HCEC 1CT (cell line): Measurements from ENCODE around the gene CERS4.
"Not testable (repeated sequence)": the region's sequence is repeated elsewhere in the genome, so short reads cannot be mapped to it uniquely, and the experiment has no call there.

Experiments used
- DNase-seq: peaks from one replicate; pipeline ENCODE4 v3.0.0-alpha.2; 2017

CERS4 gene

DNA sequence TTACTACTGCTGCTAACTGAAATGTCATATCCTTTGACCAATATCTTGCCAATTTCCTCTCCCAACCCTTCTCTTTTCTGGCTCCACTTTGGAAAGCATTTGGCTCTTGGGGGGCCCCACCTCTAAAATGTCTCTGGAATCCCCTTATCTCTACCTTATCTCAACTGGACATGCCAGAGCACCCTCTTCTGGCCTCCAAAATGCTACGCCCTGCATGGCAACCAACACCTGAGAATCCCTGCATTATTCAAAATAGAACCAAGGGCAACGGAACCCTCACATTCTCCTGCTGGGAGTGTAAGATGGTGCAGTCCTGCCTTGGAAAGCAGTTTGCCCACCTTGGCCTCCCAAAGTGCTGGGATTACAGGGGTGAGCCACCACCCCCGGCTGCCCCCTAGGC lies 35.3 kb downstream of the CERS4 start:
- no peak for DNase-seq

DNA sequence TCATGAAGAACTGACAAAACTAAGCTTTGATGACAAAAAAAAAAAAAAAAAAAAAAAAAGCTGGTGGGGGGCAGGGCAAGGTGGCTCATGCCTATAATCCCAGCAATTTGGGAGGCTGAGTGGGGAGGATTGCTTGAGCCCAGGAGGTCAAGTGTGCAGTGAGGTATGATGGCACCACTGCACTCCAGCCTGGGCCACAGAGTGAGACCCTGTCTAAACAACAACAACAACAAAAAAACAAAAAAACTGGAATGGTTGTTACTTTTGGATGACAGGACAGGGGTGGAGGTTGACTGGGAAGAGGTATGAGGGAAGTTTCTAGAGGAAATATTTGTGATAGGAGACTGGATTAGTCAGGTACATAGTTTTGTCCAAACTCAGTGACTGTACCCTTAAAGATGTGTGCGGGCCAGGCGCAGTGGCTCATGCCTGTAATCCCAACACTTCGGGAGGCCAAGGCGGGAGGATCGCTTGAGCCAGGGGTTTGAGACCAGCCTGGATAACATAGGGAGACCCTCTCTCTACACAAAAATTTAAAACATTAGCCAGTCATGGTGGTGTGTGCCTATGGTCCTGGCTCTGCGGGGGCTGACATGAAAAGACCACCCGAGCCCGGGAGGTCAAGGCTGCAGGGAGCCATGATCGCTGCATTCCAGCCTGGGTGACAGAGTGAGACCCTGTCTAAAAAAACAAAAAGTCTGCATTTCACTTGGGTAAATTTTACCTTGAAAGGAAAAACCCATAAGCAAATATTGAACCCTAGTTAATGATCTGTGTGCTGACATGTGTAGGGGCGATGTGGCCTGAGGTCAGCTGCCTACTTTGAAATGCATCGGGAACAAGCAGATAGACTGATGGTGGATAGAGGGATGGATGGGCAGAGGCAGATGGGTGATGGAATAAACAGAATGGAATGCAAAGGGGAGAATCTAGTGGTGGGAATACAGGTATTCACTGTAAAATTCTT lies 37.0 kb downstream of the CERS4 start:
- DNase-seq = no peak

DNA sequence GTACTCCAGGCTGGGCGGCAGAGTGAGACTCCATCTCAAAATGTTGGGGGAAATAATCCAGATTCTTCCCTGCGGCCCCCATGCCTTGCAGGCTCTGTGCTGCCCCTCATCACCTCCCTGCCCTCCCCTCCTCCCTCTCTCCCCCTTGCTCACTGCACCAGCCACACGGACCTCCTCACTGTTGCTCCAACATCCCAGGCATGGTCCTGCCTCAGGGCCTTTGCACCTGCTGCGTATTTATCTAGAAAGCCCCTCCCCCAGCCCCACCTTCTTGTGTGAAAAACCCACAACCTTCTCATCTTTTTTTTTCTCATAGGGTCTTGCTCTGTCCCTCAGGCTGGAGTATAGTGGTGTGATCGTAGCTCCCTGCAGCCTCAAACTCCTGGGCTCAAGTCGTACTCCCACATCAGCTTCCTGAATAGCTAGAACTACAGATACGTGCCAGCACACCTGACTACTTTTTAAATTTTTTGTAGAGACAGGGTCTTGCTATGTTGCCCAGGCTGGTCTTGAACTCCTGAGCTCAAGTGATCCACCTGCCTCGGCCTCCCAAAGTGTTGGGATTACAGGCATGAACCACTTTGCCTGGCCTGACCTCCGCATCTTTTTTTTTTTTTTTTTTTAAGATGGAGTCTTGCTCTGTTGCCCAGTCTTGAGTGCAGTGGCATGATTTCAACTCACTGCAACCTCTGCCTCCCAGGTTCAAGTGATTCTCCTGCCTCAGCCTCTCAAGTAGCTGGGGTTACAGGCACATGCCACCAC lies 38.1 kb downstream of the CERS4 start:
- not testable (repeated sequence) for DNase-seq

DNA sequence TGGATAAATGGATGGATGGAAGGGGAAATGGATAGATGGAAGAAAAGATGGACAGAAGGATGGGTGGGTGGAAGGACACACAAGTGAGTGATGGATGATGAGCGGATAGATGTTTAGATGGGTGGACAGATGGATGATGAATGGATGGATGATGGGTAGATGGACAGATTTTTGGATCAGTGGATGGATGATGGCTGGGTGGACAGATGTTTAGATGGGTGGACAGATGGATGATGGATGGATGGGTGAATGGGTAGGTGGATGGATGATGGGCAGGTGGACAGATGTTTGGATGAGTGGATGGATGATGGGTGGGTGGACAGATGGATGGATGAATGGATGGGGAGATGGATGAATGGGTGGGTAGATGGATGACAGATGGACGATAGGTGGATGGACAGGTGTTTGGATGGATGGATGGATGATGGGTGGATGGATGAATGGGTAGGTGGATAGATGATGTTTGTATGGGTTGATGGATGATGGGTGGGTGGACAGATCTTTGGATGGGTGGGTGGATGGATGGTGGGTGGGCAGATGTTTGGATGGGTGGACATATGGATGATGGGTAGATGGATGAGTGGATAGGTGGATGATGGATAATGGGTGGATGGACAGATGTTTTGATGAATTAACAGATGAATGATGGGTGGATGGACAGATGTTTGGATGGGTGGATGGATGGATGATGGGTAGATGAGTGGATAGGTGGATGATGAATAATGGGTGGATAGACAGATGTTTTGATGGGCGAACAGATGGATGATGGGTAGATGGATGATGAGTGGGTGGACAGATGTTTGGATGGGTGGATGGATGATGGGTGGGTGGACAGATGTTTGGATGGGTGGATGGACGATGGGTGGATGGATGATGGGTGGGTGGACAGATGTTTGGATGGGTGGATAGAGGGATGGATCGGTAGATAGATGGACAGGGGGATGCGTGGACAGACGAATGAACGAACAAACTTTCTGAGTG lies 39.5 kb downstream of the CERS4 start:
- DNase-seq = no peak

DNA sequence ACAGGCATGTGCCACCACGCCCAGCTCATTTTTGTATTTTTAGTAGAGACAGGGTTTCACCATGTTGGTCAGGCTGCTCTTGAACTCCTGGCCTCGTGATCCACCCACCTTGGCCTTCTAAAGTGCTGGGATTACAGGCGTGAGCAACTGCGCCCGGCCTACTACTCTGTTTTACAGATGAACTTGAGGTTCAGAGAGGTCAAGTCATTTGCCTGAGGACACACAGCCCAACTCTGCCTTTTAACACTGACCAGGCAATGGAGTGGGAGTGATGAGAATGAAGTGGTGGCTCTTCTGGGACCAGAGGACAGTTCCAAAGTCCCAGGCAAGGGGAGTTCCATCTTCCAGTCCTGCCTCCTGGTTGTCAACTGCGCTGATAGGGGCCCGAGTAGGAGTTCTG lies 41.4 kb downstream of the CERS4 start:
- no peak for DNase-seq

DNA sequence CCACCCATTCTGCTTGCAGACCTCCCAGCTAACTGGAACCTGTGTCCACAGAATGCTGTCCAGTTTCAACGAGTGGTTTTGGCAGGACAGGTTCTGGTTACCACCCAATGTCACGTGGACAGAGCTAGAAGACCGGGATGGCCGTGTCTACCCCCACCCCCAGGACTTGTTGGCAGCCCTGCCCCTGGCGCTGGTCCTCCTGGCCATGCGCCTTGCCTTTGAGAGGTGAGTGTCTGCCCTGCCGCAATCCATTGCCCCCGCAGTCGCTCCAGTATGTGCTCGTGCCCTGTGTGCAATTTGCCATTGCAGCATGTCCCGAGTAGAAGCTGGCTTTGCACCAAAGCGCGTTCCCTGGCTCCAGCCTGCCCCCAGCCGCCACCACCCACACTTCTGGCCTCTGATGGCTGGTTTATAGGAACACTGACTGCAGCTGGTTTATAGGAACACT lies 41.9 kb downstream of the CERS4 start:
- DNase-seq = no peak

DNA sequence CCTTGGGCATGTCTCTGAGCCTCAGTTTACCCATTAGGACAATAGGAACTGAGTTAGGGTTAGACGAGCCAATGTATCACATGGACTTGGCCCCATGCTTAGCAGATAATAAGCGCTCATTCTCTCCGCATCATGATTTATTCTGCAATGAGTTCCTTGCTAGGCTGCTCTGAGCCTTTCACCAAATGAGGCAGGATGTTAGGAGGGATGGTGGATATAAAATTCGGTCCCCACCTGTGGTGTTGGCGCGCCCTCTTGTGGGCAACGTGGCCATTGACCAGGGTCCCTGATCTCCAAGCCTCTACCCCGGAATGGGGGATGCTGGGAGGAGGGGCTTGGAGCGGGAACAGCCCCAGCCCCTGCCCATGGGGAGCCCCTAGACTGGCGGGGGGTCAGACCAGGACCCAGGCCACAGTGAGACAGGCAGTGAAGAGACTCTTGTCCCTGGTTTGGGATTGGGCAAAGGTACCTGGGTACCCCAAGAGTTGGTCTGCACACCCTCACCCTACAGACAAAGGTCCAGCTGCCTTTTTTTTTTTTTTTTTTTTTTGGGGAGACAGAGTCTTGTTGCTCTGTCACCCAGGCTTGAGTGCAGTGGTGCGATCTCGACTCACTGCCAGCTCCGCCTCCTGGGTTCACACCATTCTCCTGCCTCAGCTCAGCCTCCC lies 43.9 kb downstream of the CERS4 start:
- DNase-seq = peak; percentile 50

DNA sequence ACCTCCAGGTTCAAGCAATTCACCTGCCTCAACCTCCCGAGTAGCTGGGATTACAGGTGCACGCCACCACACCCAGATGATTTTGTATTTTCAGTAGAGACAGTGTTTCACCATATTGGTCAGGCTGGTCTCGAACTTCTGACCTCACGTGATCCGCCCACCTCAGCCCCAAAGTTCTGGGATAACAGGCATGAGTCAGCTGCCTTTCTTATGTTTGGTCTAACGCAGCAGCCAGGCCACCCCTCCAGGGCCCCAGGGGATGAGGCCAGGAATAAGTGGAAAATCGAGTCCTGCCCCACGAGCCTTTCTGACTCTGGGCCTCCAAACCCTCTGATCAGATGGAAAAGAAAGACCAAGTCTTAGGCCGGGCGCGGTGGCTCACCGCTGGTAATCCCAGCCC lies 44.5 kb downstream of the CERS4 start:
- no peak for DNase-seq

DNA sequence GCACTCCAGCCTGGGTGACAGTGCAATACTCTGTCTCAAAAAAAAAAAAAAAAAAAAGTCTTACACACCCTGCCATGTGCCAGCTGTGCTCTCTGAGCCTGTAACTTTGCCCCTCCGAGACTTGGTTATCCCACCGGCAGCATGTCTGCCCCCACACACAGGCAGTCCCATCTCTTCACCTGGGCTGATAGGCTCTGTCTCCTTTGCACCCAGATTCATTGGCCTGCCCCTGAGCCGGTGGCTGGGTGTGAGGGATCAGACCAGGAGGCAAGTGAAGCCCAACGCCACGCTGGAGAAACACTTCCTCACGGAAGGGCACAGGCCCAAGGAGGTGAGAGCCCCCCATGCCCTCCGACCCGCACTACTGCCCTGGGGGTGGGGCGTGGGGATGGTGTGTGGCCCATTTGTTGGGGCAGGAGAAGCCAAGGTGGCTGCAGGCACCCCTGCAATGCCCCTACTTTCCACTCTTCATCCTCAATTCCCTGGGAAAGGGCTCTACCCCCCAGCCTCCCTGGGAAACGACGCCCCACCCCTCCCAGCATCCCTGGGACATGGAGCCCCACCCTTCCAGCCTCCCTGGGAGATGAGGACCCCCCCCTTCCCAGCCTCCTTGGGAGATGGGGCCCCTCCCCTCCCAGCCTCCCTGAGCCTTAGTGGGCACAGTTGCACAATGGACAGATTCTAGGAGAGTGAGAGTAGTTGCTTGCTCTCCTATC lies 45.3 kb downstream of the CERS4 start:
- no peak for DNase-seq

DNA sequence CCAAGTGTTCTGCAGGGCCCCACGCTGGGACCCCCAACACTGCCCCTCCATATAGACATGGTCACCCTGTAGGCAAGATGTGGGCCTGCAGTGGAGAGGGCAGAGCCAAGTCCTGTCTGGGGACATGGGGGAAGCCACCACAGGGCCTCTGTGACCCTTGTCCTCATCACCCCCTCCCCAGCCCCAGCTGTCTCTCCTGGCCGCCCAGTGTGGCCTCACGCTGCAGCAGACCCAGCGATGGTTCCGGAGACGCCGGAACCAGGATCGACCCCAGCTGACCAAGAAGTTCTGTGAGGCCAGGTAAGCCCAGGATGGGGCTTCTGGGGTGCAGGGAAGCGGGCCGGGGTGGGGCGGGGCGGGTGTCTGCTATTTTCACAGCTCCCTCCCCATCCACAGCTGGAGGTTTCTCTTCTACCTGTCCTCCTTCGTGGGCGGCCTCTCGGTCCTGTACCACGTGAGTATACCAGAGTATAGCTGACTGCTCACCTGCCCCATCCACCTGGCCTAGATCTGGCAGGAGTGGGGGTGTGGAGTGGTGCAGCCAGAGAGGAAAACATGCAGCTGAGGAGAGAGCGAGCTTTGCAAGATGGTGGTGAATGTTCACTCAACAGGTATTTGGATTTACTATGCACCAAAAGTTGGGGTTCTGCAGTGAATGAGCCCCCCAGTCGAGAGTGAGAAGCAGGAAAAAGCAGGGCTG lies 46.4 kb downstream of the CERS4 start:
- DNase-seq = no peak

DNA sequence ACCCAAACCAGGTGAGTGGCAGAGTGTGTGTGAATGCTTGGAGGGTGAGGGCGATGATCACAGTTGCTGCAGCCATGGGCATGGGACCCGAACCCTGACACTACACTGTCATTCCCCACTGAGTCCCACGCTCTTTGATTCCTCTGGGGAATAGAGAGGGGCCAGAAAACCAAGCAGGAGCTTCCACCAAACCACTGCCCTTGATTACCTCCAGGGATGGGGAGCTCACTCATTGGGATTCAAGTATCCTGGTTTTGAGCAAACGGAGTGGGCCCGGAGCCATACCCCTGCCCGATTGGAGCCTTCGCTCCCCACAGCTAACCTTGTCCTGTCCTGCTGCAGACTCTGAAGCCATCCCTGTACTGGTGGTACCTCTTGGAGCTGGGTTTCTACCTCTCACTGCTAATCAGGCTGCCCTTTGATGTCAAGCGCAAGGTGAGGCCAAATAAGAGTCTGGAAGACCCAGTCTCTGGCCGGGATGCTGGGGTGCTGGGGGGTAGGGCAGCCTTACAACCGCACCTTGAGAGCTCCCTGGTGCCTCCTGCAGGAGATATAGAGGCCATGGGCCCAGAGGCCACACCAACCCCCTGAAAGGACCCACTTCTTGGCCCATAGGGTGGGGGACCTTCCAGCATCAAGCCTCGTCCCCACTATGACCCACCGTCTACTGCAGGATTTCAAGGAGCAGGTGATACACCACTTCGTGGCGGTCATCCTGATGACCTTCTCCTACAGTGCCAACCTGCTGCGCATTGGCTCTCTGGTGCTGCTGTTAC lies 47.3 kb downstream of the CERS4 start:
- DNase-seq = no peak

DNA sequence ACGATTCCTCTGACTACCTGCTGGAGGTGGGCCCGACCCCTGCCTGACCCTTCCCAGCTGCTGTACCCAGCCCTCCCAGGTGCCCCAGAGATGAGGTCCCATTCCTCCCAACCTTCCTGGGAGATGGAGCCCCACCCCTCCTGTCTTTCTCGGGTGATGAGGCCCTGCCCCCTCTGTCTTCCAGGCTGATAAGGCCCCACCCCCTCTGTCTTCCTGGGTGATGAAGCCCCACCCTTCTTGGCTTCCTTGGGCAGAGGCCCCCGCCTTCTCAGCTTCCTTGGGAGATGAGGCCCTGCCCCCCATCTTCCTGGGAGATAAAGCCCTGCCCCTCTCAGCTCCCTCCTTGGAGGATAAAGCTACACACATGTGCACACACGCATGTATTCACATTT lies 47.9 kb downstream of the CERS4 start:
- no peak for DNase-seq

DNA sequence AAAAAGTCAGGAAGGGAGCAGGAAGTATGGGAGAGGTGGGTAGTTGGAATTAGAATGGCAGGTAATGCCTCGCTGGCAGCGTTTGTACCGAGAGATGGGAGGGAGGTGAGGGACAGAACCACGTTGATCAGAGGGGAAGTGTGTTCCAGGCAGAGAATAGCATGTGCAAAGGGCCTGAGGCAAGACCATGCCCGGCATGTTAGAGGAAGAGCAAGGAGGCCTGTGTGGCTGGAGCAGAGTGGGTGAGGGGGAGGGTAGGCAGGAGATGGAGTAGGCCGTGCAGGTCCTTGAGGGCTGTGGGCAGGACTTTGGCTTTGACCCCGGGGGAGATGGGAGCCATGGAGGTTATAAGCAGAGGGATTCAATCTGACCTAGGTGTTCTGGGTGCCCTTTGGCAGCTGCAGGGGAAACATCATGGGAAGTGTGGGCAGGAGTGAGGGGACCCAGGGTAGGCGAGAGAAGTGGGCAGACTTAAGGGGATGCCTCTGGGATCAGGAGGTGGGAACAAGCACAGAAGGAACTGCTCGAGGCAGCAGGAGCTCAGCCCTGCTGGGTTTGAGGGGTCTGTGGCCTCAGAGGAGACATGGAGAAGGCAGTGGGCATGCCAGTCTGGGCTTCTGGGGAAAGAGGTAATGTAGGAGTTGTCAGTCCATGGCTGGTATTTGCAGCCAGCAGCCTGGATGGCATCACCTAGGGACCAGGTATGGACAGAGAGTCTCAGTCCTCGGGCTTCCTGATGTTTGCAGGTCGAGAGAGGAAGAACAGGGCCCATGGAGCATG lies 50.2 kb downstream of the CERS4 start:
- no peak for DNase-seq

DNA sequence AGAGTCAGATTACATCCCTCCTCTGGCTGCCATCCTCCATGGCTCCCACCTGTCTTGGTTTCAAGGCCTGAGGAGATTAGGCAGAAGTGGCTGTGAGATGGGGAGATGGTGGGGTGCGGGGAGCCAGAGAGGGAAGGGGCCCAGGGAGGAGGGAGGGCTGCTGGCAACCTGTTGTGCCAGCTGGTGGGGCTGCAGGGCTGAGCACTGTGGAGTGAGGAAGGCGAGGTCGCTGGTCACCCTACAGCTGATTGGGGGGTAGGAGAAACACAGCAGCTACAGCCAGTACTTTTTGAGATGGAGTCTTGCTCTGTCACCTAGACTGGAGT lies 50.7 kb downstream of the CERS4 start:
- DNase-seq = no peak

DNA sequence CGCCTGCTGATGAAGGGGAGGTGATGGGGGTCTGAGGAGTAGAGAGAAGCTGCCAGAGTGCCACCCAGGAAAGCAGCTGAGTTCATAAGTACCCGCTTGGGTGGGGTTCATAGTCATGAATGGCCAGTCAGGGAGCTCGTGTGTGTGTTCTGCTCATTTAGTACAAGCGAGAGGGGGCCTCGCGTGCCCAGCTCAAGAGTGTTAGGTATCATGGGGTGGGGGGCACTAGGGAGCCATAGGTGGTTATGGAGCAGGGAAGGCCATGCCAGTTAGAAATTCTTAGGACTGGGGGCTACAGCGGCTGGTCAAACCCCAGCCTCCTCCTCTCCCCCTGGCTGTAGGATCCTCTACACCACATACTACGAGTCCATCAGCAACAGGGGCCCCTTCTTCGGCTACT lies 52.2 kb downstream of the CERS4 start:
- DNase-seq = no peak

DNA sequence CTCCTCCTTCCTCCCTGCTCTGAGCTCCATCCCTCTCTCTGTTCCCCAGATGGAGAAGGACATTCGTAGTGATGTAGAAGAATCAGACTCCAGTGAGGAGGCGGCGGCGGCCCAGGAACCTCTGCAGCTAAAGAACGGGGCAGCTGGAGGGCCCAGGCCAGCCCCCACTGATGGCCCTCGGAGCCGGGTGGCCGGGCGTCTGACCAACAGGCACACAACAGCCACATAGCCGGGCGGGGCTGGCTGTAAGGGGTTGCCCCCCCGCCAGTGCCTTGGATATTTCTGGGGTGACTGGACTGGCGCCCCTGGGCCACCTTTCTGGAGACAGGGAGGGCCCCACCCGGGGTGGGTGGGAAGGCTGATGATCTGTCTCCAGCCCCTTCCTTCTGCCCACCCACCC lies 52.7 kb downstream of the CERS4 start:
- no peak for DNase-seq

DNA sequence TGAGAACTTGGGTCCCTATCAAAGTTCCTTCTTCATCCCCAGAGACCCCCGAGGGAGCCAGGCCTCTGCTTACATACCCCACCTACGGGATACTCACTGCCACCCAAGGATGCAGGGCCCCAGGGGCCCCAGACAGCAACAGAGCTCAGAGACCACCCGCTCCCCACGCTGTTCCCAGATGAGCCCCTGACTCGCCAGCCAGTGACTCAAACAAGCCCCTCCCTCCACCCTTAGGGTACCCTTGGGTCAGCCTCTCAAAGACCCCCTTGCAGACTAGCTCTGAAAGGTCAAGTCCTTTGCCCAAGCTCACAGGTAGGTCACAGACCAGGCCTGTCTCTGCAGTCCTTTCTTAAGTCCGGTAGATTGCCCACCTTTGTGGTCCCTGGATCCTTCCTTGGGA lies 53.3 kb downstream of the CERS4 start:
- no peak for DNase-seq

DNA sequence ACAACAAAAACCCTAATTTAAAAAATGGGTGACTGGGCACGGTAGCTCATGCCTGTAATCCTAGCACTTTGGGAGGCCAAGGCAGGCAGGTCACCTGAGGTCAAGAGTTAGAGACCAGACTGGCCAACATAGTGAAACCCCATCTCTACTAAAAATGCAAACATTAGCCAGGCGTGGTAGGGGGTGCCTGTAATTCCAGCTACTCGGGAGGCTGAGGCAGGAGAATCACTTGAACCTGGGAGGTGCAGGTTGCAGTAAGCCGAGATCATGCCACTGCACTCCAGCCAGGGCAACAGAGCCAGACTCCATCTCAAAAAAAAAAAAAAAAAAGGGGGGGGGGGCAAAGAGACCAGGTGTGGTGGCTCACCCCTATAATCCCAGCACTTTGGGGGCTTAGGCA lies 55.1 kb downstream of the CERS4 start:
- DNase-seq = not testable (repeated sequence)

DNA sequence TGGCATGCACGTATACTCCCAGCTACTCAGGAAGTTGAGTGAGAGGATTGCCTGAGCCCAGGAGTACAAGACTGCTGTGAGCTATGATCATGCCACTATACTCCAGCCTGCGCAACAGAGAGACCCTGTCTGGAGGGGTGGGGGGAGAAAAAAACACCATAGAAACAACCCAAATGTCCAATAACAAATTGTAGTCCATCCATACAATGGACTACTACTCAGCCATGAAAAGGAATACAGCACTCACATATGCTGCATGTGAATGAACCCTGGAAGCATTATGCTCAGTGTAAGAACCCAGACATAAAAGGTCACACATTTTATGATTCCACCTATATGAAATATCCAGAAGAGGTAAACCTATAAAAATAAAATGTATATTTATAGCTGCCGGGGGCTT lies 56.7 kb downstream of the CERS4 start:
- no peak for DNase-seq
